ENCODE results near the gene NLRP6.
A peak's percentile ranks its signal among the peaks of the same experiment; 100 is the strongest.
"Not testable (repeated sequence)": the region's sequence is repeated elsewhere in the genome, so short reads cannot be mapped to it uniquely, and the experiment has no call there.

Gene NLRP6

DNA sequence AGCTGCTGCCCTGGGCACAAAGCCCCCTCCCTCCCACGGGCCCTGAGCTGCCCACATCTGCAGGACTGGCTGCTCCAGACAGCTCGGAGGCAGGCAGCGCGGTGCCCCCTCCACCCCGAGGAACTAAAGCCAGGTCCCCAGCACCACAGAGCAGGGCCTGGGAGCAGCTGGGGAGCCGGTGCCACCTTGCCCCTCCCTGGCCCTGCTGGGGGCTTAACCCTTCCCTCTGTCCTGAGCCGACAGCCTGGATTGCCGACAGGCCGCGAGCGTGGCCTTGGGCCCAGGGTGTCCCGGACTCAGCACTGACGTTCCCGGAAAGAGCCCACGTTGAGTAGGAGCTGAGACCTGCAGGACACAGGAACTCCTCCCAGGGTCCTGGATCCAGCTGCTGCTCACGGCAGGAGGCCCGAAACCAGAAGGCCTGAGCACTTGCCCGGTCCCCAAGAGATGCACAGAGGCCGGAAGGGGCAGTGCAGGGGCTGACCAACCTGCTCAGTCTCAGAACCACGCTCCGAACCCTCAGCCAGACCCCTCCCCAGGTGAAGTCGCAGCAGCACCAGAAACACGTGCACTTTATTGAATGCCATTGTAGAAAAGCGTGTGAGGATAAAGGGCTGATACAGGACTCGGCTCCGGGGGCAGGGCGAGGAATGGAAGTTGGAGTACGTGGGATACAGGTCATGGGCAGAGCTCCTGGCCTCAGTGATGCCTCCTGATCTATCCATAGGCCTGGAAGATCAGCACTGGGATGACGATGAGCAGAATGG is 41.1 kb downstream of the NLRP6 start:
- not testable (repeated sequence) for H3K27me3 ChIP-seq, H4K20me1 ChIP-seq, H3K9me3 ChIP-seq, H3K36me3 ChIP-seq
- H3K4me2 ChIP-seq: peak overlapping the region; percentile 75
- peaks cover 55% of the 10 kb centered on the region for H3K4me1 ChIP-seq
- peak overlapping the region; percentile 63 for H3K4me3 ChIP-seq
- H3K27ac ChIP-seq: peak overlapping the region; percentile 69; the same call in 1 of the 2 replicates
- H3K9ac ChIP-seq: peak overlapping the region; percentile 68

DNA sequence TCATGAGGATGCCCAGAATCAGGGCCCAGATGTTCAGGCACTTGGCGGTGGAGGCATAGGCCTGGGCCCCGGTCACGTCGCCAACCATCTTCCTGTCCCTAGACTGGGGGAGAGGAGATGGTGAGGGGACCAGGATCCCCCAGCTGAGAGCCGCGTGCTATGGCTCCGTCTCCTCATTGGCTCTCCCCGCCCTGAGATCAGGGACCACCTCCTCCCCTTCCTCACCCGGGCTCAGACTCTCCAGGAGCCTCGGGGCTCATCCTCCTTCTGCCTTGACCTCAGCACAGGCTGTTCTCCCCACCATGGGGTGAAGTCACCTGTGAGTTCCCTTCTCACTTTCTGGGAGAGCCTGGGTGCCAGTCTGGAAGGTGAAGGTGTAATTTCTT is 41.7 kb downstream of the NLRP6 start:
- not testable (repeated sequence) for H3K36me3 ChIP-seq, H3K9ac ChIP-seq, H3K27ac ChIP-seq, H3K27me3 ChIP-seq, H3K9me3 ChIP-seq, H4K20me1 ChIP-seq
- Histone ChIP-seq H3K4me3 (peak overlapping the region; percentile 63; the same call in 1 of the 2 replicates), H3K4me2 (peak overlapping the region; percentile 76), H3K4me1 (peaks cover 58% of the 10 kb centered on the region)

DNA sequence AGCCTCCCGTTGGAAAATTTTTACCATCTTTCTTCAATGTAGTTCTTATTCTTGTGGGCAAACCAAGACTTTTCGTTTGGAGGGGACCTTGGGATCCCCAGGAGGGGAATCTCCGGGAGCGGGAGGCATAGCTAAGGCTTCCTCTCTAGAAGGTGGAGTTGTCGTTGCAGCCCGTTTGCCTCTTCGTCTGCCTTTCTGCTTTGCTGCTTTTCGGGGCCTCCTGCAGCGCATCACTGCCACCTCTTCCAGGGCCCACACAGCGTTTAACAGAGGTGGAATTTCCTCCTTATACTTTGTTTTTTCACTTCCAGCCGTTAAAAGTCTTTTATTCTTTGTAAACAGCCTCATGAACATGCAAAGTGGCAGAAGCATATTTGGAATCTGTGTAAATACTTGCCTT is 45.9 kb downstream of the NLRP6 start:
- Histone ChIP-seq H4K20me1 (no peaks in the 10 kb centered on the region), H3K36me3 (no peaks in the 10 kb centered on the region), H3K4me1 (peaks cover 68% of the 10 kb centered on the region), H3K27me3 (no peaks in the 10 kb centered on the region), H3K4me3 (no peak overlapping the region), H3K9ac (peak overlapping the region; percentile 8; the same call in 1 of the 2 replicates), H3K27ac (0 out of 2 replicates have a peak overlapping the region, but pooled peaks have one; percentile 22), H3K9me3 (no peaks in the 10 kb centered on the region), H3K4me2 (peak overlapping the region; percentile 58)
- no peak for TF ChIP-seq Cebpa-rat (IDR thresholded peaks at IDR 0.05)

DNA sequence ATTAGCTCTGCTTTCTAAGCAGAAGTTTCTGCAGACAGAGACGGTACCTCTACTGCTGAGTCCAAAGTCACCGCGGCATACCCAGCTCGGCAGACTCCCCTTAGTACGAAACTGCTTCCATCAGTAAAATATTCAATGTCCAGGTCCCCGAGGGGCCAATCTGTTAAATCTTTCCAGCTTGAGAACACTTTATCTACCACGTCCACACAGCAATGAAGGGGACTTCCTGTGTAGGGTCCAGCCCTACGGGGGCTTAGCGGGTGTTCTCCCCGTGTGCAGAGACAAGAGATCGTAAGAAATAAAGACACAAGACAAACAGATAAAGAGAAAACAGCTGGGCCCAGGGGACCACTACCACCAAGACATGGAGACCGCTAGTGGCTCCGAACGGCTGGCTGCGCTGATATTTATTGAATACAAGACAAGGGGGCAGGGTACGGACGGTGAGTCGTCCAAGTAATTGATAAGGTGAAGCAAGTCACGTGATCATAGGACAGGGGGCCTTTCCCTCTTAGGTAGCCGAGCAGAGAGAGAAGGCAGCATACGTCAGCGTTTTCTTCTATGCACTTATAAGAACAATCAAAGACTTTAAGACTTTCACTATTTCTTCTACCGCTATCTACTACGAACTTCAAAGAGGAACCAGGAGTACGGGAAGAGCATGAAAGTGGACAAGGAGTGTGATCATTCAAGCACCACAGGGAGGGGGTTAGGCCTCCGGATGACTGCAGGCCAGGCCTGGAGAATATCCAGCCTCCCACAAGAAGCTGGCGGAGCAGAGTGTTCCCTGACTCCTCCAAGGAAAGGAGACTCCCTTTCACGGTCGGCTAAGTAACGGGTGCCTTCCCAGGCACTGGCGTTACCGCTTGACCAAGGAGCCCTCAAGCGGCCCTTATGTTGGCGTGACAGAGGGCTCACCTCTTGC is 46.6 kb downstream of the NLRP6 start:
- 0 out of 2 replicates have a peak overlapping the region, but pooled peaks have one; percentile 22 for H3K27ac ChIP-seq
- peaks cover 68% of the 10 kb centered on the region for H3K4me1 ChIP-seq
- peak overlapping the region; percentile 58 for H3K4me2 ChIP-seq
- H3K9me3 ChIP-seq, H3K36me3 ChIP-seq, H3K4me3 ChIP-seq, H3K27me3 ChIP-seq, H4K20me1 ChIP-seq: not testable (repeated sequence)
- H3K9ac ChIP-seq: peak overlapping the region; percentile 8; the same call in 1 of the 2 replicates

DNA sequence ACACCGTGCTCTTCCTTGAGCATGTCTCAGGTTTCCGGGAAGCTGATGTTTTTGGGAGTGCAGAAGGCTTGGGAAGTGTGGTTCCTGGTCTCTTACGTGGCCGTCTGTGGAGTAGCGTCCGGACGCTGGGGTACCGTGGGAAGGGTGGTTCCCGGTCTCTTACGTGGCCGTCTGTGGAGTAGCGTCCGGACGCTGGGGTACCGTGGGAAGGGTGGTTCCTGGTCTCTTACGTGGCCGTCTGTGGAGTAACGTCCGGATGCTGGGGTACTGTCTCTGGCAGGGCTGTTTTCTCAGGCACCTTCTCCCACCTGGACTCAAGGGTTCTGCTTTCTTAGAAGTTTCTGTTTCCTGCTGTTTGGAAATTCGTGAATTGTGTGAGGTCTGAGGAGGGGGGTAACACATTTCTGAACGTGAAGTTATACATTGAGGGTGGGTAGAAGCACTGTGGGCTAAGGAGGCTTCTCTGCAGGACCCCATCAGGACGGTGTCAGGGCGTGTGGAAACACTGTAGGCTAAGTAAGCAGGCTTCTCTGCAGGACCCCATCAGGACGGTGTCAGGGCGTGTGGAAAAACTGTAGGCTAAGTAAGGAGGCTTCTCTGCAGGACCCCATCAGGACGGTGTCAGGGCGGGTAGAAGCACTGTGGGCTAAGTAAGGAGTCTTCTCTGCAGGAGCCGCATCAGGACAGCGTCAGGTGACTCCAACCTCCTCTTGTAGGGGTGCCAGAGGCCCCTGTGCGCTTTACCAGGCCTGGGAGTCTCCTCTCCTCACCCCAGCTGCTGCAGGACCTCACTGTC is 47.8 kb downstream of the NLRP6 start:
- H3K4me2 ChIP-seq: peak overlapping the region; percentile 91
- TF ChIP-seq Cebpa-rat (IDR thresholded peaks at IDR 0.05): no peak
- H3K4me1 ChIP-seq: peaks cover 71% of the 10 kb centered on the region
- H3K36me3 ChIP-seq: no peaks in the 10 kb centered on the region
- H3K4me3 ChIP-seq: peak overlapping the region; percentile 40
- H3K9me3 ChIP-seq: no peaks in the 10 kb centered on the region
- peak overlapping the region; percentile 93 for H3K27ac ChIP-seq
- no peaks in the 10 kb centered on the region for H4K20me1 ChIP-seq
- H3K27me3 ChIP-seq: no peaks in the 10 kb centered on the region
- H3K9ac ChIP-seq: peak overlapping the region; percentile 76

DNA sequence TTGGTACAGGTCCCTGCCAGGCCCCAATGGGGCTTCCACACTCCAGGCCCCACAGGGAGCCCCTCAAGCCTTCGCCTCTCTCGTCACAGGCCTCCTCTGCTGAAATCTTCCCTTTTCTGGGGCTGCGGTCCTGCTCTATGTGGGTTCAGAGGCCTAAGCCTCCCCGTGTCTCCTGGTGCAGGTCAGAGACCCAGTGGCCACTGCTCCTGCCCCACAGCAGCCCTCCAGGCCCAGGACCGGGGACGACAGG is 48.3 kb downstream of the NLRP6 start:
- Histone ChIP-seq H3K4me3 (peak overlapping the region; percentile 40), H3K4me2 (peak overlapping the region; percentile 91), H3K9ac (peak overlapping the region; percentile 76), H4K20me1 (no peaks in the 10 kb centered on the region), H3K27me3 (no peaks in the 10 kb centered on the region), H3K36me3 (no peaks in the 10 kb centered on the region), H3K9me3 (no peaks in the 10 kb centered on the region), H3K4me1 (peaks cover 76% of the 10 kb centered on the region), H3K27ac (peak overlapping the region; percentile 93)
- TF ChIP-seq Cebpa-rat (IDR thresholded peaks at IDR 0.05): no peak

DNA sequence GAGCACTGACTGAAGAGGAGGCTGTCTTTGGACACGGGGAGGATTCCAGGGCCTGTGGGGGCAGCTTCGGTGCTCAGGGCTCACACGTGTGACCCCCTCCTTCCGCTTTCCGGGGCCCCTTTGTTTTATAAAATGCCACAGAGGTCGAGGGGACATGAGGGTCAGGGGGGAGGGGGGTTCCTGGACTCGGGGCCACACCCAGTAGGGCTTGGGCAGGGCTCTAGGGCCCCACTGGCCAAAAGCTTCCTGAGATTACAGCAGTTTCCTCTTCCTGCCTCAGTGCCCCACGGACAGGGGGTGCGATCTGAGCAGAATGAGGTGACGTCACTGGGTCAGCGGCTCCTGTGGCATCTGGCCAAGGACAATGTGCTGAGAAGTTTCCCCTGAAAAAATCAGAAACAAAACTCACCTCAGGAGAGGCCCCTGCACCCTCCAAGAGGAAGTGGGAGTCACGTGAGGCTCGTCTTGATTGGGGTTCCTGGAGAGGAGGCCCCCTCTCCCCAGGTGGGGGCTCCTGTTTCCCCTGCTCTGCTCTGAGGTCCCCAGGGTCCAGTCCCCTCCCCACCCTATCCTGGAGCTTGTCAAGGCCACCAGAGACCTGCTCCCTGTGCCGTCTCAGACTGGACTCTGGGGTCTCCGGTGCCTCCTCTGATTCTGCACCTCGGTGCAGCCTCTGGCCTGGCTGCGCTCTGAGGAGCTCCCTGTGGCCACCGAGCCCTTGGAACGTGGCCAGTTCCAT is 48.8 kb downstream of the NLRP6 start:
- Histone ChIP-seq H3K9ac (peak overlapping the region; percentile 76), H3K27ac (peak overlapping the region; percentile 93), H3K9me3 (no peaks in the 10 kb centered on the region), H3K4me3 (peak overlapping the region; percentile 40), H3K36me3 (no peaks in the 10 kb centered on the region), H4K20me1 (no peaks in the 10 kb centered on the region), H3K27me3 (no peaks in the 10 kb centered on the region), H3K4me1 (peaks cover 81% of the 10 kb centered on the region), H3K4me2 (peak overlapping the region; percentile 91)
- TF ChIP-seq Cebpa-rat (IDR thresholded peaks at IDR 0.05): no peak

DNA sequence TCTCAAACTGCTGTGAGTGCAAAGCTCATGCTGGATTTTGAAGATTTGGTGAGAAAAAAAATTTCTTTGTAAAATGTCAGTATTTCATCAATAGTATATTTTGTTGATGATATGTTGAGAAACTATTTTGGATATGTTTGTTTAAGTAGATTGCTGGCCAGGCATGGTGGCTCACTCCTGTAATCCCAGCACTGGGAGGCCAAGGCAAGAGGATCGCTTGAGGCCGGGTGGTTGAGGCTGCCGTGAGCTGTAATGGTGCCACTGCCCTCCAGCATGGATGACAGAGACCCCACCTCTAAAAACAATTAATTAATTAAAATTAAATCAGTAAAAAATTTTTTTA is 49.3 kb downstream of the NLRP6 start:
- Histone ChIP-seq H3K4me3 (peak overlapping the region; percentile 40), H4K20me1 (no peaks in the 10 kb centered on the region), H3K9me3 (no peaks in the 10 kb centered on the region), H3K36me3 (no peaks in the 10 kb centered on the region), H3K9ac (peak overlapping the region; percentile 76), H3K27ac (peak overlapping the region; percentile 93), H3K27me3 (no peaks in the 10 kb centered on the region), H3K4me2 (peak overlapping the region; percentile 91), H3K4me1 (peaks cover 87% of the 10 kb centered on the region)
- TF ChIP-seq Cebpa-rat (IDR thresholded peaks at IDR 0.05): no peak

DNA sequence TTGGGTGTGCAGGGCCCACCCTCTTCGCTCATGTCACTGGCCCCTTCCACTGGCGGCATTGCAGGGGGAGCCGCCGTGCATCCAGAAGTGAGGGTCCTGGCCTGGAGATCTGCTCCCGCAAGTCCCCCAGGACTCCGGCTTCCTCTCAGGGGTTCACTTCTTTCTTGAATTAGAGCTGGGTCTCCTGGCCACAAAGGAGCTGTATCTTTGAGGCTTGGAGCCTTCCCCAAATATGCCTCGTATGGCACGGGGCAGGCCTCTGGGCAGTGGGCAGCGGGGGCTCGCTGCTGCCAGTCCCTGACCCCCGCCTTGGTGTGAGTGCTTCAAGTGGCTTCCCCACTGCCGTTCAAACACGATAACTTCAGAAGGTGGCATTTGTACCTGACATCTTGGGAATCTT is 49.8 kb downstream of the NLRP6 start:
- Histone ChIP-seq H3K36me3 (no peaks in the 10 kb centered on the region), H3K9ac (peak overlapping the region; percentile 76), H3K4me2 (peak overlapping the region; percentile 91), H3K27me3 (no peaks in the 10 kb centered on the region), H4K20me1 (no peaks in the 10 kb centered on the region), H3K9me3 (0 out of 2 replicates have a peak, but pooled peaks cover 3% of the 10 kb centered on the region), H3K4me3 (peak overlapping the region; percentile 28; the same call in 1 of the 2 replicates), H3K4me1 (peaks cover 91% of the 10 kb centered on the region), H3K27ac (peak overlapping the region; percentile 93)
- no peak for TF ChIP-seq Cebpa-rat (IDR thresholded peaks at IDR 0.05)

DNA sequence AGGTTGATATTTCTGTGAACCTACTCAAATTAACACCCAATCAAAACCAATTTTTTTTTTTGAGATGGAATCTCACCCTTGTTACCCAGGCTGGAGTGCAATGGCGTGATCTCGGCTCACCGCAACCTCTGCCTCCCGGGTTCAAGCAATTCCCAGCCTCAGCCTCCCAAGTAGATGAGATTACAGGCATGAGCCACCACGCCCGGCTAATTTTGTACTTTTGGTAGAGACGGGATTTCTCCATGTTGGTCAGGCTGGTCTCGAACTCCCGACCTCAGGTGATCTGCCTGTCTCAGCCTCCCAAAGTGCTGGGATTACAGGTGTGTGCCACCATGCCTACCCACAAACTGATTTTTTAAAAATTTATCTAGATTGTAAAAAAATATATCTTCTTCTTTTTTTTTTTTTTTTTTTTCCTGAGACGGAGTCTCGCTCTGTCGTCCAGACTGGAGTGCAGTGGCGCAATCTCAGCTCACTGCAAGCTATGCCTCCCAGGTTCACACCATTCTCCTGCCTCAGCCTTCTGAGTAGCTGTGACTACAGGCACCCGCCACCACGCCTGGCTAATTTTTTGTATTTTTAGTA is 50.4 kb downstream of the NLRP6 start:
- not testable (repeated sequence) for H3K36me3 ChIP-seq, H3K4me3 ChIP-seq, H3K9me3 ChIP-seq, H3K27me3 ChIP-seq, H3K9ac ChIP-seq, H4K20me1 ChIP-seq
- Histone ChIP-seq H3K4me1 (peaks cover 94% of the 10 kb centered on the region), H3K27ac (peak overlapping the region; percentile 93), H3K4me2 (peak overlapping the region; percentile 91)
